Endothelial cell of umbilical vein (primary cell): ENCODE measurements around the gene BSDC1. TPM values are rescaled to one million over a fixed set of nuclear protein-coding genes. Genes with fewer than 3 reads are reported as not detected.

Experiments used
- BruUV-seq: library from RNA; stranded (reverse); fragments of 400-500 nt; replicated peaks from 2 replicates; lab custom pipeline; 2021; lab: Mats Ljungman, UMichigan
- CTCF ChIA-PET: fragments of 300-600, 350-600 bp; sonication (Branson Sonifier 250); formaldehyde crosslinking; loops from one replicate; lab custom pipeline; 2021; ENCODE audit warnings: antibody characterized with exemption, inconsistent platforms; lab: Charles Lee
- POLR2A ChIA-PET: fragments of 300-600, 350-600 bp; sonication (Branson Sonifier 250); formaldehyde crosslinking; loops from one replicate; lab custom pipeline; 2021; ENCODE audit warnings: antibody characterized with exemption, inconsistent platforms; lab: Charles Lee
- DNase-seq: peaks from one replicate; pipeline ENCODE4 v3.0.0-alpha.2; 2011; ENCODE audit warnings: low read depth, low spot score
- FAIRE-seq: peaks from 2 replicates; lab custom pipeline; 2011; peaks lifted over from hg19 to GRCh38; lab: Jason Lieb, UNC
- H2AFZ ChIP-seq: 2 replicates; pipeline ENCODE4 v1.6.0; 2012; ENCODE audit warnings: low read depth, low read length, control low read depth, inconsistent platforms
- H3K27ac ChIP-seq: 2 replicates; pipeline ENCODE4 v1.5.1; 2011; ENCODE audit warnings: low read depth, mild to moderate bottlenecking, control low read depth, low read length, moderate library complexity; ENCODE audit not compliant: insufficient read depth
- H3K27me3 ChIP-seq, 2 experiments: 2 replicates each; pipeline versions ENCODE4 v1.6.0 to v1.6.1; 2011; ENCODE audit warnings: low read length in 2 of 2, mixed read lengths in 1 of 2; ENCODE audit not compliant: control insufficient read depth in 2 of 2, insufficient read depth in 2 of 2
- H3K36me3 ChIP-seq, 2 experiments: 2 replicates in 1 of 2; 3 replicates in 1 of 2; pipeline ENCODE4 v1.5.1; 2011; ENCODE audit warnings: low read length in 2 of 2, mild to moderate bottlenecking in 1 of 2, moderate library complexity in 1 of 2; ENCODE audit not compliant: control insufficient read depth in 2 of 2, insufficient read depth in 2 of 2; ENCODE audit errors: extremely low read depth in 1 of 2
- H3K4me1 ChIP-seq: 3 replicates; pipeline ENCODE4 v1.5.1; 2011; ENCODE audit warnings: mild to moderate bottlenecking, low read length; ENCODE audit not compliant: control insufficient read depth, insufficient read depth; ENCODE audit errors: extremely low read depth
- H3K4me2 ChIP-seq: 2 replicates; pipeline ENCODE4 v1.6.1; 2011; ENCODE audit warnings: low read length, control low read depth, mixed read lengths; ENCODE audit not compliant: insufficient read depth
- H3K4me3 ChIP-seq, 3 experiments: fragments of 200-600 bp in 1 of 3; sonication (generic), shearing (Covaris generic) in 1 of 3; replicated peaks in 1 of 3; 2 replicates each; pipeline ENCODE4 v1.5.1; 2011 to 2016; ENCODE audit warnings: control low read depth in 3 of 3, low read length in 3 of 3, mild to moderate bottlenecking in 2 of 3, inconsistent platforms in 1 of 3, low read depth in 1 of 3, moderate library complexity in 1 of 3; ENCODE audit not compliant: insufficient read depth in 1 of 3
- H3K79me2 ChIP-seq: 2 replicates; pipeline ENCODE4 v1.6.0; 2012; ENCODE audit warnings: low read length, inconsistent platforms; ENCODE audit not compliant: control insufficient read depth, insufficient read depth
- H3K9ac ChIP-seq: replicated peaks from 2 replicates; pipeline ENCODE3; 2011; ENCODE audit warnings: low read length, control low read depth; ENCODE audit not compliant: insufficient read depth; ENCODE audit errors: extremely low read depth
- H3K9me1 ChIP-seq: replicated peaks from 3 replicates; pipeline ENCODE4 v1.6.0; 2011; ENCODE audit warnings: mild to moderate bottlenecking, low read length; ENCODE audit not compliant: control insufficient read depth, insufficient read depth; ENCODE audit errors: extremely low read depth
- H3K9me3 ChIP-seq: replicated peaks from 2 replicates; pipeline ENCODE4 v1.5.1; 2012; ENCODE audit warnings: low read length, inconsistent platforms; ENCODE audit not compliant: control insufficient read depth, insufficient read depth
- H4K20me1 ChIP-seq: replicated peaks from 2 replicates; pipeline ENCODE3; 2011; ENCODE audit warnings: mild to moderate bottlenecking, low read length; ENCODE audit not compliant: control insufficient read depth, insufficient read depth; ENCODE audit errors: extremely low read depth
- CTCF ChIP-seq, 2 donors: IDR thresholded peaks; 1 replicate in 1 of 2; 2 replicates in 1 of 2; pipeline ENCODE4 v1.5.1; 2011; ENCODE audit warnings: low read length in 2 of 2, mild to moderate bottlenecking in 2 of 2, moderate library complexity in 2 of 2, control low read depth in 1 of 2, inconsistent platforms in 1 of 2, low read depth in 1 of 2; ENCODE audit not compliant: insufficient read depth in 1 of 2; ENCODE audit errors: extremely low read depth in 1 of 2
- EZH2 ChIP-seq: IDR thresholded peaks from 2 replicates; pipeline ENCODE4 v1.6.1; 2012; ENCODE audit warnings: borderline replicate concordance, low read depth, mild to moderate bottlenecking, moderate library complexity, low read length, inconsistent platforms; ENCODE audit not compliant: severe bottlenecking
- FOS ChIP-seq: IDR thresholded peaks from 2 replicates; pipeline ENCODE4 v1.6.1; 2011; ENCODE audit warnings: mild to moderate bottlenecking, low read length, moderate library complexity, borderline replicate concordance; ENCODE audit not compliant: insufficient read depth
- GATA2 ChIP-seq: IDR thresholded peaks from 2 replicates; pipeline ENCODE4 v1.7.0; 2011; ENCODE audit warnings: low read depth, mild to moderate bottlenecking, moderate library complexity, mixed read lengths, low read length; ENCODE audit not compliant: insufficient read length, insufficient read depth
- JUN ChIP-seq: IDR thresholded peaks from 2 replicates; pipeline ENCODE4 v1.6.1; 2011; ENCODE audit warnings: borderline replicate concordance, low read depth; ENCODE audit not compliant: insufficient read length, insufficient read depth
- MAX ChIP-seq: IDR thresholded peaks from 2 replicates; pipeline ENCODE4 v1.6.1; 2011; ENCODE audit not compliant: insufficient read depth, insufficient read length
- MYC ChIP-seq: IDR thresholded peaks from one replicate; pipeline ENCODE4 v1.6.1; 2011; ENCODE audit warnings: mild to moderate bottlenecking, low read depth, low read length
- POLR2A ChIP-seq: IDR thresholded peaks from 2 replicates; pipeline ENCODE4 v1.6.1; 2012; ENCODE audit warnings: low read depth, mild to moderate bottlenecking, control low read depth, low read length
- POLR2AphosphoS5 ChIP-seq: IDR thresholded peaks from 2 replicates; pipeline ENCODE4 v1.6.1; 2012; ENCODE audit warnings: low read depth, mild to moderate bottlenecking, control low read depth, low read length, moderate library complexity; ENCODE audit not compliant: insufficient read depth
- dilution Hi-C: fragments of 300-500 bp; cut with MboI; formaldehyde crosslinking; loops from one replicate; pipeline ENCODE4 v1.15.0; 2019; ENCODE audit warnings: low sequenced_read_pairs; ENCODE audit not compliant: extremely low pct_ligation_motif_present
- intact Hi-C: fragments of 100-400 bp; cut with micrococcal nuclease; formaldehyde crosslinking; loops from one replicate; pipeline ENCODE4 v1.10.0; 2022
- polyA plus RNA-seq, 4 experiments: library from polyadenylated mRNA; depleted of rRNA in 3 of 4; stranded (reverse) in 3 of 4; unstranded in 1 of 4; fragments of >200 nt; gene quantifications; 2 replicates each; pipeline versions ENCODE4 v1.2.1 to v1.2.3, GENCODE V29; 2011 to 2012; ENCODE audit warnings: missing spikeins in 1 of 4
- total RNA-seq: library from RNA; stranded (reverse); gene quantifications from 2 replicates; pipeline ENCODE4 v1.2.3, GENCODE V29; 2021

BSDC1 gene
- total and polyA plus RNA-seq, 2 donors (not counting 3 experiments of a cell fraction or from before 2014, with no cell fraction given): 44.3 to 64.6 TPM

DNA sequence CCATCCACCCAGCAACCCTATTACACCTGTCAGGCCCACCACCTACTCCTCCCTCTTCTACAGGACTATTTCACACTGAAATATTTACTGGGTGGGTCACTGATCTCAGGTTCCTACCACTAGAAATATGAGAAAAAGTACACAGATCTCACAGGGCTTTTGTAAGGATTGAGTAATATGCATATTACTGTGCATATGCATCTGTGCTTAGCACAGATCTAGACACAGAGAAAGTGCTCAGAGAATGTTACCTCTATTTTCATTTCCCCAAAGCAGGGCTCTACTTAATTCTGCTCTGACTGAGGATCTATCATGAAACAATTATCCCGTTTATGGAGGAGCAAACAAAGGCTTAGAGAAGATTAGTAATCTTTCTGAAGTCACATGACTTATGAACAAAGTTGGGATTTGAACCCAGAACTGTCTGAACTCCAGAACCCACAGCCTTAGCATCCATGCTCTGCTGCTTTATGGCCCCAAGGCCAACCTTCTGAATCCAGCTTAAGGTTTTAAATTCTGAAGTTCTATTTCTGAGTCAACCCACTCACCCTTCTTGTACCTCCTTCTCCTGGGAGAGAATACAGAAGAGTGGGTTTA is 20.1 kb downstream of the BSDC1 start:
- Histone ChIP-seq H4K20me1 (no peaks in the 10 kb centered on the region), H3K9ac (no peak overlapping the region), H3K9me3 (no peaks in the 10 kb centered on the region), H3K9me1 (no peaks in the 10 kb centered on the region), H3K36me3 (peaks cover 25 to 43% of the 10 kb centered on the region in 2 experiments), H3K4me2 (no peak overlapping the region), H3K4me3 (no peak overlapping the region), H3K79me2 (no peaks in the 10 kb centered on the region), H3K27ac (no peak overlapping the region), H3K27me3 (no peaks in the 10 kb centered on the region), H3K4me1 (no peaks in the 10 kb centered on the region), H2AFZ (no peak overlapping the region)
- FAIRE-seq (no peak), DNase-seq (no peak)
- intact Hi-C loops (no loop called here), dilution Hi-C loops (no loop called here)
- TF ChIP-seq EZH2 (no peak), FOS (no peak), CTCF (IDR thresholded peaks at IDR 0.05; ENCODE audit: extremely low read depth in 1 of 2, insufficient read depth in 1 of 2, low read depth in 1 of 2, low read length in 2 of 2) (no peak), MYC (no peak), GATA2 (no peak), MAX (no peak), JUN (no peak), POLR2AphosphoS5 (no peak), POLR2A (no peak)
- ChIA-PET POLR2A (no interaction called here), CTCF (no interaction called here)
- BruUV-seq: no TSS peak
